ENCODE results near the gene HDAC4. TPM values are rescaled to one million over a fixed set of nuclear protein-coding genes. Genes with fewer than 3 reads are reported as not detected.

Gene HDAC4
- total RNA-seq, 1 experiment from 2014 or later = 21.8 TPM

GRCh38 chr2:239033801-239034560 is 366.8 kb downstream of the HDAC4 start:
- POLR2A ChIA-PET = no interaction called here
- no TSS peak for BruUV-seq (replicated peaks)
- Mint-ChIP-seq H3K36me3 (ENCODE audit: insufficient read depth, unreplicated experiment) (no peaks in the 10 kb centered on the region), H3K9me3 (ENCODE audit: unreplicated experiment) (no peaks in the 10 kb centered on the region), H3K4me3 (ENCODE audit: unreplicated experiment) (no peak overlapping the region), H3K27ac (ENCODE audit: low read depth, unreplicated experiment) (no peak overlapping the region), H3K4me1 (ENCODE audit: insufficient read depth, unreplicated experiment) (no peaks in the 10 kb centered on the region), H3K27me3 (ENCODE audit: insufficient read depth, unreplicated experiment) (peaks cover 35% of the 10 kb centered on the region)
- DNase-seq (ENCODE audit: unreplicated experiment) = no peak
- CTCF ChIA-PET = interaction anchor here (0.8 to 1.1 kb wide), 2 partner anchors 72 to 79 kb away, joined by 3 to 4 read pairs; no protein-coding TSS in a partner anchor
- intact Hi-C loops (cut with micrococcal nuclease) = loop anchor here (2.0 to 10.0 kb wide), 2 partner anchors 73 to 961 kb away; no protein-coding TSS in a partner anchor
- TF ChIP-seq CTCF (IDR thresholded peaks at IDR 0.05; ENCODE audit: unreplicated experiment) = no peak

- H3K27me3 Mint-ChIP-seq (ENCODE audit: insufficient read depth, unreplicated experiment) = peaks cover 35% of the 10 kb centered on the region
- BruUV-seq (replicated peaks) = no TSS peak
- no peaks in the 10 kb centered on the region for H3K36me3 Mint-ChIP-seq (ENCODE audit: insufficient read depth, unreplicated experiment)
- peaks cover 3% of the 10 kb centered on the region for H3K4me1 Mint-ChIP-seq (ENCODE audit: insufficient read depth, unreplicated experiment)
- no peak for DNase-seq (ENCODE audit: unreplicated experiment)
- no peak for TF ChIP-seq CTCF (IDR thresholded peaks at IDR 0.05; ENCODE audit: unreplicated experiment)
- intact Hi-C loops (cut with micrococcal nuclease) = loop anchor here (10.0 kb wide), 1 partner anchor 965 kb away; no protein-coding TSS in a partner anchor
- POLR2A ChIA-PET = no interaction called here
- CTCF ChIA-PET = no interaction called here
- no peak overlapping the region for H3K27ac Mint-ChIP-seq (ENCODE audit: low read depth, unreplicated experiment)
- H3K9me3 Mint-ChIP-seq (ENCODE audit: unreplicated experiment) = no peaks in the 10 kb centered on the region
- no peak overlapping the region for H3K4me3 Mint-ChIP-seq (ENCODE audit: unreplicated experiment)
These were observed 370.9 kb downstream of the HDAC4 start for GRCh38 chr2:239029958-239030357.

GRCh38 chr2:239028253-239028619 is 372.6 kb downstream of the HDAC4 start:
- CTCF ChIA-PET = no interaction called here
- intact Hi-C loops (cut with micrococcal nuclease) = no loop called here
- BruUV-seq (replicated peaks) = no TSS peak
- H3K36me3 Mint-ChIP-seq (ENCODE audit: insufficient read depth, unreplicated experiment) = no peaks in the 10 kb centered on the region
- no peak overlapping the region for H3K4me3 Mint-ChIP-seq (ENCODE audit: unreplicated experiment)
- no peaks in the 10 kb centered on the region for H3K9me3 Mint-ChIP-seq (ENCODE audit: unreplicated experiment)
- peaks cover 35% of the 10 kb centered on the region for H3K27me3 Mint-ChIP-seq (ENCODE audit: insufficient read depth, unreplicated experiment)
- DNase-seq (ENCODE audit: unreplicated experiment) = no peak
- POLR2A ChIA-PET = interaction anchor here (0.9 kb wide), 1 partner anchor 12 kb away, joined by 3 read pairs; no protein-coding TSS in a partner anchor
- no peak for TF ChIP-seq CTCF (IDR thresholded peaks at IDR 0.05; ENCODE audit: unreplicated experiment)
- no peak overlapping the region for H3K27ac Mint-ChIP-seq (ENCODE audit: low read depth, unreplicated experiment)
- H3K4me1 Mint-ChIP-seq (ENCODE audit: insufficient read depth, unreplicated experiment) = peaks cover 6% of the 10 kb centered on the region

DNA sequence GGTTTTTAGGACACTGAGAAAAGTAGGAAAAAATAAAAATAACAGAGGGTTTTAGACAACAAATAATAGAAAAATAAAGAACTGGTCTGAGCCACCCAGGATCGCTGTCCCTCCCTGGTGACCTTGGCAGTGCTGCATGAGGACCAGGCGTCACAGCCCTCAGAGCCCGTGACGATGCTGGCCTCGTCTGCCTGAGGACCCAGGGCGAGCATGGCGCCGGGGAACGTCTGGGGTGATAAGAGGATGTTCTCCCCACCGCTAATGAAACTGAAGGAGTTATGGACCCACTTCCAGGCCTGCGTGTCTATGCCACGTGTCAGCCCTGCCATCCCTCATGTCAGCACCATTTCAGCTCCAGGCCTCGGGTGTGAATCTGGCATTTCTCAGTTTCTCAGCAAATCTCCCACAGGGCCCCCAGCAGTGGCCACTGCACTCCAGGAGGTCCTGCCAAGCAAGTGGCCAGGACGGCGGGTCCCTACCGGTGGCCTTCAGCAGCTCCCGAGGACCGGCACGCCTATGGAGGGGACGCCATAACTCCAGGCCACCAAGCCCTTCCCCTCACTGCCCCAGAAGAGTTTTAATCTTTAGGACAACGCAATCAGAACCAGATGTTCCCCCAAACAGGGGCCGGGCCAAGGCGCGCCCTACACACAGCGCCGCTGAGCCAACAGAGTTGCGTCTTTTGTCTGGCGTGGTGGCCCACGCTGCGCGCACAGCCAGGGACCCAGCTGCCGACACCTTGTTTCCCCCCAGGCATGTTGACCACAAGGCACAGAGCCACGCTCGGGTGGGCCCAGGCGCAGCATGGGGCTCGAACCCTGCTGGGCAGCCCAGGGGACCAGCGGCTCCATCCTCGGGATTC is 373.2 kb downstream of the HDAC4 start:
- DNase-seq (ENCODE audit: unreplicated experiment) = no peak
- ChIA-PET POLR2A (interaction anchor here (0.9 kb wide), 1 partner anchor 12 kb away, joined by 3 read pairs; no protein-coding TSS in a partner anchor), CTCF (no interaction called here)
- BruUV-seq (replicated peaks) = no TSS peak
- TF ChIP-seq CTCF (IDR thresholded peaks at IDR 0.05; ENCODE audit: unreplicated experiment) = no peak
- intact Hi-C loops (cut with micrococcal nuclease) = no loop called here
- Mint-ChIP-seq H3K4me3 (ENCODE audit: unreplicated experiment) (no peak overlapping the region), H3K36me3 (ENCODE audit: insufficient read depth, unreplicated experiment) (no peaks in the 10 kb centered on the region), H3K4me1 (ENCODE audit: insufficient read depth, unreplicated experiment) (peaks cover 6% of the 10 kb centered on the region), H3K27me3 (ENCODE audit: insufficient read depth, unreplicated experiment) (peaks cover 30% of the 10 kb centered on the region), H3K9me3 (ENCODE audit: unreplicated experiment) (no peaks in the 10 kb centered on the region), H3K27ac (ENCODE audit: low read depth, unreplicated experiment) (no peak overlapping the region)
